ENCODE data around the gene MAMSTR. TPM values are rescaled to one million over a fixed set of nuclear protein-coding genes. Genes with fewer than 3 reads are reported as not detected.
"Not testable (repeated sequence)": the region's sequence is repeated elsewhere in the genome, so short reads cannot be mapped to it uniquely, and the experiment has no call there.

Gene MAMSTR
- total and polyA plus RNA-seq, 11 donors: 0.65 to 5.5 (median 2.0) TPM

DNA sequence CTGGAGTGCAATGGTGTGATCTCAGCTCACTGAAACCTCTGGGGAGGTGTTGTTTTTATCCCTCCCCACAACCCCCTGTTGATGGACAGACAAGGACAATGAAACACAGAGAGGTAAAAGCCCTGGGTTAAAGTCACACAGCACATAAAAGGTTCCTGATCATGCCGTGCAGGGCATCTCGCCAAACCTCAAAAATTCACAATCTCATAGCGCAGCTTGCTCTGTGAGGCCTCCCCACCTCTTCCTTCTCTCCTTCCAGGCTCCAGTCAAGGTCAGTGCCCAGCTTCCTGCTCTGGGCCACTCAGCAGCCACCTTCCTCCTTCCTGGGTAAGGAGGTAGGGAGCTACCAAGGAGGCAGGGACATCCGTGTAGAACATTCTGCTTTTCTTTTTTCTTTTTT is 21.5 kb downstream of the MAMSTR start:
- peaks cover 0 to 15% (median 5%) of the 10 kb centered on the region in 12 donors for H3K4me1 ChIP-seq
- TF ChIP-seq, protein P1, sequence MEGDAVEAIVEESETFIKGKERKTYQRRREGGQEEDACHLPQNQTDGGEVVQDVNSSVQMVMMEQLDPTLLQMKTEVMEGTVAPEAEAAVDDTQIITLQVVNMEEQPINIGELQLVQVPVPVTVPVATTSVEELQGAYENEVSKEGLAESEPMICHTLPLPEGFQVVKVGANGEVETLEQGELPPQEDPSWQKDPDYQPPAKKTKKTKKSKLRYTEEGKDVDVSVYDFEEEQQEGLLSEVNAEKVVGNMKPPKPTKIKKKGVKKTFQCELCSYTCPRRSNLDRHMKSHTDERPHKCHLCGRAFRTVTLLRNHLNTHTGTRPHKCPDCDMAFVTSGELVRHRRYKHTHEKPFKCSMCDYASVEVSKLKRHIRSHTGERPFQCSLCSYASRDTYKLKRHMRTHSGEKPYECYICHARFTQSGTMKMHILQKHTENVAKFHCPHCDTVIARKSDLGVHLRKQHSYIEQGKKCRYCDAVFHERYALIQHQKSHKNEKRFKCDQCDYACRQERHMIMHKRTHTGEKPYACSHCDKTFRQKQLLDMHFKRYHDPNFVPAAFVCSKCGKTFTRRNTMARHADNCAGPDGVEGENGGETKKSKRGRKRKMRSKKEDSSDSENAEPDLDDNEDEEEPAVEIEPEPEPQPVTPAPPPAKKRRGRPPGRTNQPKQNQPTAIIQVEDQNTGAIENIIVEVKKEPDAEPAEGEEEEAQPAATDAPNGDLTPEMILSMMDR (IDR thresholded peaks at IDR 0.05): no peak
- TF ChIP-seq POLR2A (IDR thresholded peaks at IDR 0.05): no peak
- peaks cover 0 to 12% (median 0%) of the 10 kb centered on the region in 9 donors for H3K36me3 ChIP-seq
- intact Hi-C loops (cut with DNase I): no loop called here
- WGBS, 4 donors: 62 to 69% (median 63%) methylated on average over 4 of the region's 4 CpGs
- H3K4me3 ChIP-seq: no peak overlapping the region
- ATAC-seq (no peak), DNase-seq (no peak)
- peaks cover 0 to 26% (median 7%) of the 10 kb centered on the region in 9 donors for H3K27me3 ChIP-seq
- no peaks in the 10 kb centered on the region for H3K9me3 ChIP-seq
- no peak overlapping the region for H3K27ac ChIP-seq

DNA sequence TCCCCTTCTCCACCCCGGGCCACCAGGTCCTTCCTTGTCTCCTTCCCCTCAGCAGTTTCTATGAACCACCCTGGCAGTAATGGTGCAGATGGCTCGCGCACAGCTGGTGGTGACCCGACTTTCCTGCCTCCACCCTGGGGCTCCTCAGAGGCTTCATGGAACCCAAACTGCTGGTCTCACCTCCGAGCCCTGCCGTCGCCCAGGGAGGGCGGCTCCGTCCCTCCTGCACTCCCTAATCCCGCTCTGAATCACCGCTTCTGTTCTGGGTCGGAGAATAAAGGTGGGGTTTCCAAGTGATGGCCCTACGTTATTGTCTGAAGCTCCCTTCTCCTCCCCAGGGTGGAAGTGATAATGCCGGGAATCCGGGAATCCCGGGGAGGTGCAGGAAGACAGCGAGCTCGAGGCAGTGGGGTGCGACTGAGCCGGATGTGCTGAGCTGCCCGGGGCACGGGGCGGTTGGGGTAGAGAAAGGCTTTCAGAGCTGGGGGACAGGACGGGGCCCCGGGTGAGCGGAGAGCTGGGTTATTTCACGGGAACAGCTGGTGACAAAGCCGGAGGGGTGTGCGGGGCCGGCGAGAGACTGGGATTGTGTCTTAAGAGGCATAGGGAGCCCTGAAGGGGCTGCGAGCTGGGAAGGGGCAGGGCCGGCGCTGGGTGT is 23.0 kb downstream of the MAMSTR start:
- peaks cover 0 to 26% (median 7%) of the 10 kb centered on the region in 9 donors for H3K27me3 ChIP-seq
- H3K9me3 ChIP-seq: no peaks in the 10 kb centered on the region
- TF ChIP-seq, protein P1 (IDR thresholded peaks at IDR 0.05): no peak
- no peak for TF ChIP-seq POLR2A (IDR thresholded peaks at IDR 0.05)
- H3K27ac ChIP-seq: peak overlapping the region in 4 of 12 donors; percentile 11 to 40 (median 28)
- peaks cover 0 to 15% (median 5%) of the 10 kb centered on the region in 12 donors for H3K4me1 ChIP-seq
- intact Hi-C loops (cut with DNase I): no loop called here
- peaks cover 0 to 3% (median 0%) of the 10 kb centered on the region in 9 donors for H3K36me3 ChIP-seq
- peak in 1 of 5 donors; percentile 55 for DNase-seq
- ATAC-seq: peak in 3 of 4 donors; percentile 63 to 80 (median 66)
- H3K4me3 ChIP-seq: peak overlapping the region in 9 of 12 donors; percentile 14 to 41 (median 32)
- WGBS, 4 donors: 8 to 13% (median 10%) methylated on average over 26 to 34 of the region's 34 CpGs

DNA sequence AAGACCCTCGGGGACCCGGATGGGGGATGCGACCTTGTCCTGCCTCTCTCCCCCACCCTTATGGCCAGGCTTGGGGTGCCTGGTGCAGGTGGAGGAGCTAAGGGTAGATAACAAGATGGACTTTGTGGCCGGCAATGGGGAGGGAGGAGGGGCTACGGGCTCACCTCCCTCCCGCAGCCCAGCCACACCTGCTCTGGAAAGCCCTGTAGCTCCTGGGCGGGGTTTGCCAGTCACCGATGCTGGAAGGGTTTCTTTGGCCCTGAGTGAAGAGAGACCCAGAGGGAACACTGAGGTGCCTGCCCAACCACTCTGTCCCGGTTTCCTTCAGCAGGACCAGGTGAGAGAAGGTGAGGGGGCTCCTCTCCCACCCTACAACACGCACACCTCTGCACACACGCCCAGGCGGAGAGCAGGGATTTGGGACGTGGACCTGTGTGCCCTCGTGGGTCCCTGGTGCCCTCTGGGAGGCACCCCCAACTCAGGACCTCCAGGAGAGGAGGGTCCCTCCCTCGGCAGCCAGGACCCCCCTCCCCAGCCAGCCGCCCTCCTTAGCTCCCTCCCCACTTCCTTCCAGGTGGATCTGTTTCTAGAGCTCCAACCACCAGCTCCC is 23.7 kb downstream of the MAMSTR start, which contains the start of gene FUT2:
FUT2 (plus strand) TSS at position 229 of the 610 bp plus-strand sequence. CDS start 6,986 bp downstream, outside the sequence.
- Histone ChIP-seq H3K9me3 (no peaks in the 10 kb centered on the region), H3K27me3 (peaks cover 0 to 26% (median 7%) of the 10 kb centered on the region in 9 donors), H3K36me3 (no peaks in the 10 kb centered on the region), H3K4me1 (peaks cover 0 to 15% (median 5%) of the 10 kb centered on the region in 12 donors), H3K27ac (peak within 1 kb of the TSS in 4 of 12 donors; percentile 11 to 40 (median 28)), H3K4me3 (peak within 1 kb of the TSS in 9 of 12 donors; percentile 14 to 41 (median 32))
- ATAC-seq (peak in 3 of 4 donors; percentile 19 to 23 (median 23)), DNase-seq (no peak)
- intact Hi-C loops (cut with DNase I): no loop called here
- WGBS, 4 donors: 36 to 45% (median 41%) methylated on average over 10 to 16 of the region's 16 CpGs
- TF ChIP-seq, protein P1 (IDR thresholded peaks at IDR 0.05): no peak
- TF ChIP-seq POLR2A (IDR thresholded peaks at IDR 0.05): no peak

DNA sequence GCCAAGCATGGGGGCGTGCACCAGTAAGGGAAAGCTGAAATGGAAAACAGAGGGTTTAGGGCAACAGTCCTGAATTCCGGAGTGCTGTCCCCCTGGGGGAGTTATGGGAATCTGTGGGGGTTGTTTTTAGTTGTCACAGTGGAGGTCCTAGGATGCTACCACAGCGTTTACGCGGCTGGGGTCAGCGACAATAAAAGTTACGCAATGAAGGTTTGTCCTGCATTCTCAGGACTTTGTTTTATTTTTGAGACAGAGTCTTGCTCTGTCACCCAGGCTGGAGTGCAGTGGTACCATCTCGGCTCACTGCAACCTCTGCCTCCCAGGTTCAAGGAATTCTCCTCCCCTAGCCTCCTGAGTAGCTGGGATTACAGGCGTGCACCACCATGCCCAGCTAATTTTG is 25.9 kb downstream of the MAMSTR start:
- DNase-seq; H3K36me3 ChIP-seq; intact Hi-C loops (cut with DNase I); H3K9me3 ChIP-seq; ATAC-seq; H3K4me3 ChIP-seq; H3K27ac ChIP-seq: not testable (repeated sequence)
- H3K4me1 ChIP-seq: peaks cover 0 to 15% (median 5%) of the 10 kb centered on the region in 12 donors
- H3K27me3 ChIP-seq: peaks cover 0 to 26% (median 7%) of the 10 kb centered on the region in 9 donors
- 80 to 91% (median 89%) methylated on average over 9 of the region's 9 CpGs for WGBS, 4 donors

Data from heart left ventricle (tissue), 16 donors.